ENCODE measurements around the gene SLC9B1. TPM values are rescaled to one million over a fixed set of nuclear protein-coding genes. Genes with fewer than 3 reads are reported as not detected.

The SLC9B1 gene
- total and polyA plus RNA-seq, 3 experiments from 2014 or later, result 1.2 to 1.7 (median 1.2) TPM

DNA sequence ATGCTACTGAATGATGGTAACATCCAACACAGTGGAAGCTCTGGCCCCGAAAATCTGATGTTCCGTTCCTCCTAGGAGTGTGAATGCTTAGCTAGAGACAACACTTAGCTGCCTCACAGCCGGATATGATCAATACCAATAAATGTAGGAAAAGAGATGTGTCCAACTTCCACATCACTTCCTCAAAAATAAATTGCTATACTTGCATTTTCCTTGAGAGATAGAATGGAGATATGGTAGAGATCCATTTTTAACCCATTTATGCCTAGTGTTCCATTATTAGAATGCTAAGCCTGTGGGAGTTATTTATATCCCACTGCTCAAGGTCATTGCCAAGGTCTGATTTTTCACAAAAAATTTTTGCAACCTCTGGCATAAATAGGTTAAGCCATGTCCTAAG lies 5.5 kb upstream of the SLC9B1 start:
- Mint-ChIP-seq H3K27me3 (no peaks in the 10 kb centered on the region), H3K27ac (no peak overlapping the region), H3K9me3 (no peaks in the 10 kb centered on the region), H3K4me3 (no peak overlapping the region), H3K4me1 (peaks cover 4 to 6% (median 5%) of the 10 kb centered on the region in 3 donors), H3K36me3 (peaks cover 3 to 27% (median 10%) of the 10 kb centered on the region in 3 donors)
- Histone ChIP-seq H3K4me3 (ENCODE audit: low read length) (no peak overlapping the region), H3K4me1 (ENCODE audit: insufficient read depth, low read length) (peaks cover 5% of the 10 kb centered on the region), H3K27me3 (ENCODE audit: insufficient read depth, low read length, poor library complexity, severe bottlenecking) (no peaks in the 10 kb centered on the region), H3K27ac (ENCODE audit: low read depth, low read length) (no peak overlapping the region), H3K36me3 (ENCODE audit: insufficient read depth, low read length) (no peaks in the 10 kb centered on the region), H3K9me3 (ENCODE audit: low read length) (no peaks in the 10 kb centered on the region)
- POLR2A ChIA-PET, result no interaction called here
- DNase-seq, result no peak
- CTCF ChIA-PET, result no interaction called here

DNA sequence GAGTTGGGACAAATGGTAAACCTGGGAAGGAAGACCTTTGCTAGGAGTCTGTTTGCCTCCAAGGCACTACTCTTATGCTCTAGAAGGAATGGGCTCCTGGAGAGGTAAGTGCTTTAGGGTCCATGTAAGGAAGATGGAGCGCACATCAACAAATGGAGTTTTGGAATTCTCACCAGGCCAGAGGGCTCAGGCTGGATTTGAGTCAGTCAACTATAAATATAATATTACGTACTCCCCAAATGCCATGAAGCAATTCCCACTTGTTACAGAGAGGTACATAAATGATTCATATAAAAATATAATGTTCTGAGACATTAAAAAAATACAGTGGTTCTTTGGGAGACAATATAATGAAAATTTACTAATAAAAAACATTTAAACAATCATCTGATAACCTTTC lies 1.6 kb upstream of the SLC9B1 start:
- peaks cover 3 to 15% (median 4%) of the 10 kb centered on the region in 3 donors for H3K36me3 Mint-ChIP-seq
- H3K27ac Mint-ChIP-seq, result peak overlapping the region in 4 of 8 donors; percentile 51 to 99 (median 73)
- Histone ChIP-seq H3K4me1 (ENCODE audit: insufficient read depth, low read length) (peaks cover 19% of the 10 kb centered on the region), H3K27ac (ENCODE audit: low read depth, low read length) (no peak overlapping the region), H3K36me3 (ENCODE audit: insufficient read depth, low read length) (no peaks in the 10 kb centered on the region), H3K9me3 (ENCODE audit: low read length) (no peaks in the 10 kb centered on the region), H3K27me3 (ENCODE audit: insufficient read depth, low read length, poor library complexity, severe bottlenecking) (no peaks in the 10 kb centered on the region), H3K4me3 (ENCODE audit: low read length) (no peak overlapping the region)
- no peaks in the 10 kb centered on the region for H3K9me3 Mint-ChIP-seq
- peak overlapping the region in 3 of 7 donors; percentile 4 to 82 (median 25) for H3K4me3 Mint-ChIP-seq
- CTCF ChIA-PET, result interaction anchor here (1.2 kb wide), 2 partner anchors 12 to 13 kb away, joined by 4 read pairs; no protein-coding TSS in a partner anchor
- no peak for DNase-seq
- no peaks in the 10 kb centered on the region for H3K27me3 Mint-ChIP-seq
- peaks cover 18 to 26% (median 23%) of the 10 kb centered on the region in 3 donors for H3K4me1 Mint-ChIP-seq
- POLR2A ChIA-PET, result interaction anchor here (2.1 kb wide), 1 partner anchor 152 kb away, joined by 9 read pairs; the partner anchor contains the start of gene CISD2

DNA sequence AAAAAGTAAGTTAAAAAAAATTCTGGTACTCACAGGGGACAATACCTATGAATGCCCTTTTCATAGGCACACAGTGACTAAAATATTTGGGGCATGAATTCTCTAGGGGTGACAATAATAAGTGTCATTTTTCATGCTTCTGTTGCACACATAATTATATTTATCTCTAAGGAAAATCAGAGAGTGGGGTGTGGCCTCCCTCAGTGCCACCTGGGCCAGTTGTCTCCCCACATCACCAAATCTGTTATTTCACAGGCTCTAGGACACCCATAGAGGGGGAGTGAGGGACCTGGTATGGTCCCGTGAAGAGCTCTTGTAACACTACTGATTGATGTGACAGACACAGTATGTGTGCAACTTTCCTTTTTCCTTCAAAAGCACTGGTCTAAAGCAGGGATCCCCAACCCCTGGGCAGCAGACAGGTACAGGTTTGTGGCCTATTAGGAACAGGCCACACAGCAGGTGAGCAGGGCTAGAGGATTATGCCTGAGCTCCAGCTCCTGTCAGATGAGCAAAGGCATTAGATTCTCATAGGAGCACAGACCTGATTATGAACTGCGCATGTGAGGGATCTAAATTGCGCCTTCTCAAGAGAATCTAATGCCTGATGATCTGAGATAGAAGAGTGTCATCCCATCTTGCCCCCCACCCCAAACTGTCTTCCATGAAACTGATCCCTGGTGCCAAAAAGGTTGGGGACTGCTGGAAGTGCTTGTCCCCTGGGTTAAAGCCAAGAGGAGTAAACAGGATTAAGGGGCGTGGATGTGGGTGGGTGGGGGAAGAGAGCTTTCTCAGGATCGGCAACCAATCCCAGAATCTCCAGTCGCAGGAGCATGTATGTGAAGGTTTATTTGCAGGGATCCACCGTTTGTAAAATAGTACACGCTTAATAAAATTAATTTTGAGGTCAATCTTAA lies 856 bp downstream of the SLC9B1 start:
- CTCF ChIA-PET, result interaction anchor here (1.1 kb wide), 1 partner anchor 588 kb away, joined by 4 read pairs; no protein-coding TSS in a partner anchor
- H3K4me1 Mint-ChIP-seq, result peaks cover 18 to 26% (median 23%) of the 10 kb centered on the region in 3 donors
- POLR2A ChIA-PET, result interaction anchor here (0.8 to 2.1 kb wide), 4 partner anchors 58 to 406 kb away, joined by 3 to 9 read pairs (median 4); partner anchors contain the start of genes CISD2 and SLC9B2

DNA sequence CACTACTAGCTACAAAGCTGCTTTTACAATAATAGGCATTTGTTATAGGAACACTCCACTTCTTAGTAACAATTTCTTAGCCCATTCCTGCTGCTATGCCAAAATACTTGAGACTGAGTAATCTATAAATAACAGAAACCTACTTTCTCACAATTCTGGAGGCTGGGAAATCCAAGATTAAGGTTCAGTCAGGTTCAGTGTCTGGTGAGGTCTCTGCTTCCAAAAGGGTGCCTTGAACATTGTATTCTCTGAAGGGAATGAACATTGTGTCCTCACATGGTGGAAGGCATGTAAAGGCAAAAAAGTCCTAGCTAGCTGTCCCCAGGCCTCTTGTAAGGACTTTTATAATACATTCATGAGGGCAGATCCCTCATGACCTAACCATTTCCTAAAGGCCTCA lies 7.0 kb downstream of the SLC9B1 start:
- Mint-ChIP-seq H3K4me1 (no peaks in the 10 kb centered on the region), H3K4me3 (no peak overlapping the region), H3K27ac (no peak overlapping the region), H3K9me3 (no peaks in the 10 kb centered on the region), H3K36me3 (no peaks in the 10 kb centered on the region), H3K27me3 (no peaks in the 10 kb centered on the region)
- H3K4me1 ChIP-seq (ENCODE audit: insufficient read depth, low read length), result no peaks in the 10 kb centered on the region
- no peak overlapping the region for H3K27ac ChIP-seq (ENCODE audit: low read depth, low read length)
- POLR2A ChIA-PET, result no interaction called here
- H3K27me3 ChIP-seq (ENCODE audit: insufficient read depth, low read length, poor library complexity, severe bottlenecking), result no peaks in the 10 kb centered on the region
- H3K9me3 ChIP-seq (ENCODE audit: low read length), result no peaks in the 10 kb centered on the region
- DNase-seq, result no peak
- H3K4me3 ChIP-seq (ENCODE audit: low read length), result no peak overlapping the region
- no peaks in the 10 kb centered on the region for H3K36me3 ChIP-seq (ENCODE audit: insufficient read depth, low read length)
- CTCF ChIA-PET, result no interaction called here

More for the DNA sequence above, 856 bp downstream of the SLC9B1 start:
- H3K4me3 Mint-ChIP-seq, result peak overlapping the region; percentile 82 to 94 (median 86)
- H3K36me3 Mint-ChIP-seq, result peaks cover 0 to 5% (median 0%) of the 10 kb centered on the region in 3 donors
- no peak for DNase-seq
- Histone ChIP-seq H3K9me3 (ENCODE audit: low read length) (no peaks in the 10 kb centered on the region), H3K4me3 (ENCODE audit: low read length) (peak overlapping the region; percentile 92), H3K27ac (ENCODE audit: low read depth, low read length) (peak overlapping the region; percentile 93), H3K4me1 (ENCODE audit: insufficient read depth, low read length) (peaks cover 19% of the 10 kb centered on the region), H3K36me3 (ENCODE audit: insufficient read depth, low read length) (no peaks in the 10 kb centered on the region), H3K27me3 (ENCODE audit: insufficient read depth, low read length, poor library complexity, severe bottlenecking) (no peaks in the 10 kb centered on the region)
- no peaks in the 10 kb centered on the region for H3K27me3 Mint-ChIP-seq
- H3K9me3 Mint-ChIP-seq, result no peaks in the 10 kb centered on the region
- peak overlapping the region in 4 of 8 donors; percentile 94 to 99 (median 98) for H3K27ac Mint-ChIP-seq

DNA sequence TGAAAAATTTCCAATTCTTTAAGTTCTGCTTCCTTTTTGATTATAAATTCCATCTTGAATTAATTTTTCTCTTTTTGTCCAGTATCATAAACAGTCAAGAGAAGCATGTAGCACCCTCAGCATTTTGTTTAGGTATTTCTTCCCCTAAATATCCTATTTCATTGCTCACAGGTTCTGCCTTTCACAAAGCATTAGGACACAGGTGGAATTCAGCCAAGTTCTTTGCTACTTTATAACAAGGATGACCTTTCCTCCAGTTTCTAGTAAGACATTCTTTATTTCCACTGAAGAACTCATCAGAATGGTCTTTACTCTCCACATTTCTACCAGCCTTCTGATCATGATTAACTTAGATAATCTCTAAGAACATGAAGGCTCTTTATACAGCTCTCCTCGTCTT lies 7.4 kb downstream of the SLC9B1 start:
- Histone ChIP-seq H3K27me3 (ENCODE audit: insufficient read depth, low read length, poor library complexity, severe bottlenecking) (no peaks in the 10 kb centered on the region), H3K27ac (ENCODE audit: low read depth, low read length) (no peak overlapping the region), H3K36me3 (ENCODE audit: insufficient read depth, low read length) (no peaks in the 10 kb centered on the region), H3K4me1 (ENCODE audit: insufficient read depth, low read length) (no peaks in the 10 kb centered on the region), H3K9me3 (ENCODE audit: low read length) (no peaks in the 10 kb centered on the region), H3K4me3 (ENCODE audit: low read length) (no peak overlapping the region)
- DNase-seq, result no peak
- ChIA-PET POLR2A (no interaction called here), CTCF (no interaction called here)
- Mint-ChIP-seq H3K9me3 (no peaks in the 10 kb centered on the region), H3K4me1 (no peaks in the 10 kb centered on the region), H3K4me3 (no peak overlapping the region), H3K27ac (peak overlapping the region in 1 of 8 donors; percentile 19), H3K27me3 (no peaks in the 10 kb centered on the region), H3K36me3 (no peaks in the 10 kb centered on the region)

DNA sequence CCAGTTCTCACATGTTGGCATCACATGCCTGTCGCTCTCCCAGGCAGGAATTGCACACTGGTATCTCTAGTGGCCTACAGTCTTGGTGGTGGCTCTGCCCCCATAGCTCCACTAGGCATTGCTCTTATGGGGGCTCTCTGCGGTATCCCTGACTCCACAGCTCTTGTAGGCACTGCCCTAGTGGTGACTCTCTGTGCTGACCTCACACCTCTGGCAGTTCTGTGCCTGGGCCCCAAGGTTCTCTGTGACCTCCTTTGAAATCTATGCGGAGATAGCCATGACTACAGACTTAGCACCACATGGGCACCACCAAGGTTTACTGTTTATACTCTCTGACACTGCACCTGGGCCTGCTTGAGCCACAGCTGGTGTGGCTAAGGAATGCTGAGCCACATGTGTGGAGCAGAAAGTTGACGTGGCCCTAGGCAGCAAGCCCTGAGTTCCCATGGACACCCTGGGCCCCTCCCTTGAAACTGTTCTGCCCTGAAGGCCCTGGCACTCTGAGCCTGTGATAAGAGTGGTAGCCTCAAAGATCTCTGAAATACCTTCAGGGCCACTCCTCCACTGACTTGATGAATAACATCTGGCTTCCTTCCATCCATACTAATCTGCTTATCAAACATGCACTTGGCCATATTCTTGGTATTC lies 8.0 kb downstream of the SLC9B1 start:
- H3K4me1 ChIP-seq (ENCODE audit: insufficient read depth, low read length), result no peaks in the 10 kb centered on the region
- H3K36me3 ChIP-seq (ENCODE audit: insufficient read depth, low read length), result no peaks in the 10 kb centered on the region
- no peak overlapping the region for H3K27ac ChIP-seq (ENCODE audit: low read depth, low read length)
- H3K4me3 ChIP-seq (ENCODE audit: low read length), result no peak overlapping the region
- no peaks in the 10 kb centered on the region for H3K27me3 ChIP-seq (ENCODE audit: insufficient read depth, low read length, poor library complexity, severe bottlenecking)
- no peaks in the 10 kb centered on the region for H3K27me3 Mint-ChIP-seq
- no peaks in the 10 kb centered on the region for H3K9me3 ChIP-seq (ENCODE audit: low read length)
- POLR2A ChIA-PET, result no interaction called here
- no peaks in the 10 kb centered on the region for H3K36me3 Mint-ChIP-seq
- no peak overlapping the region for H3K4me3 Mint-ChIP-seq
- H3K27ac Mint-ChIP-seq, result no peak overlapping the region
- CTCF ChIA-PET, result interaction anchor here (1.0 to 1.2 kb wide), 2 partner anchors 89 to 563 kb away, joined by 3 to 6 read pairs; no protein-coding TSS in a partner anchor
- H3K9me3 Mint-ChIP-seq, result no peaks in the 10 kb centered on the region
- H3K4me1 Mint-ChIP-seq, result no peaks in the 10 kb centered on the region
- no peak for DNase-seq

DNA sequence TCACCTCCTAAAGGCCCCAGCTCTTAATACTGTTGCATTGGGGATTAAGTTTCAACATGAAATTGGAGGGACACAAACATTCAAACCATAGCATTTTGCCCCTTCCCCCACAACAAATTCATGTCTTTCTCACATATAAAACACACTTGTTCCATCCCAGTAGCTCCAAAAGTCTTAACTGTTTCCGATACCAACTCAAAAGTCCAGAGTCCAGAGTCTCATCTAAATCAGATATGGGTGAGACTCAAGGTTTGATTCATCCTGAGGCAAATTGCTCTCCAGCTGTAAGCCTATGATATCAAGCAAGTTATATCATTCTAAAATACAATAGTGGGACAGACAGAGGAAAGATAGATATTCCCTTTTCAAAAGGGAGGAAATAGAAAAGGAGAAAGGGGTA lies 8.7 kb downstream of the SLC9B1 start:
- ChIA-PET POLR2A (no interaction called here), CTCF (interaction anchor here (1.0 to 1.2 kb wide), 2 partner anchors 90 to 562 kb away, joined by 3 to 6 read pairs; no protein-coding TSS in a partner anchor)
- H3K27me3 ChIP-seq (ENCODE audit: insufficient read depth, low read length, poor library complexity, severe bottlenecking), result no peaks in the 10 kb centered on the region
- no peaks in the 10 kb centered on the region for H3K4me1 ChIP-seq (ENCODE audit: insufficient read depth, low read length)
- H3K4me3 ChIP-seq (ENCODE audit: low read length), result no peak overlapping the region
- H3K9me3 ChIP-seq (ENCODE audit: low read length), result no peaks in the 10 kb centered on the region
- no peaks in the 10 kb centered on the region for H3K4me1 Mint-ChIP-seq
- H3K4me3 Mint-ChIP-seq, result no peak overlapping the region
- peak overlapping the region in 1 of 8 donors; percentile 8 for H3K27ac Mint-ChIP-seq
- no peaks in the 10 kb centered on the region for H3K27me3 Mint-ChIP-seq
- H3K27ac ChIP-seq (ENCODE audit: low read depth, low read length), result no peak overlapping the region
- H3K36me3 Mint-ChIP-seq, result no peaks in the 10 kb centered on the region
- H3K36me3 ChIP-seq (ENCODE audit: insufficient read depth, low read length), result no peaks in the 10 kb centered on the region
- DNase-seq, result no peak
- no peaks in the 10 kb centered on the region for H3K9me3 Mint-ChIP-seq
